ENCODE measurements around the gene SLC39A11.

DNA sequence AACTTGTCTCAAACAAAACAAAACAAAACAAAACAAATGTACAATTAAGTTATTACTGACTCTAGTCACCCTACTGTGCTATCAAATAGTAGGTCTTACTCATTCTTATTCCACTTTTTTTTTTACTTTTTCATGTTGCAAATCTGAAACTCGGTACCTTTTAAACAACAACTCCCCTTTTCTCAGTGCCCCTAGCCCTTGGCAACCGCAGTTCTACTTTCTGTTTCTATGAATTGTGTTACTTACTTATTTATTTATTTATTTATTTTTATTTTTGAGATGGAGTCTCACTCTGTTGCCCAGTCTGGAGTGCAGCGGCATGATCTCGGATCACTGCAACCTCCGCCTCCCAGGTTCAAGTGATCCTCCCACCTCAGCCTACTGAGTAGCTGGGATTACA, 104.0 kb downstream of the SLC39A11 start:
- TF ChIP-seq, protein P1, sequence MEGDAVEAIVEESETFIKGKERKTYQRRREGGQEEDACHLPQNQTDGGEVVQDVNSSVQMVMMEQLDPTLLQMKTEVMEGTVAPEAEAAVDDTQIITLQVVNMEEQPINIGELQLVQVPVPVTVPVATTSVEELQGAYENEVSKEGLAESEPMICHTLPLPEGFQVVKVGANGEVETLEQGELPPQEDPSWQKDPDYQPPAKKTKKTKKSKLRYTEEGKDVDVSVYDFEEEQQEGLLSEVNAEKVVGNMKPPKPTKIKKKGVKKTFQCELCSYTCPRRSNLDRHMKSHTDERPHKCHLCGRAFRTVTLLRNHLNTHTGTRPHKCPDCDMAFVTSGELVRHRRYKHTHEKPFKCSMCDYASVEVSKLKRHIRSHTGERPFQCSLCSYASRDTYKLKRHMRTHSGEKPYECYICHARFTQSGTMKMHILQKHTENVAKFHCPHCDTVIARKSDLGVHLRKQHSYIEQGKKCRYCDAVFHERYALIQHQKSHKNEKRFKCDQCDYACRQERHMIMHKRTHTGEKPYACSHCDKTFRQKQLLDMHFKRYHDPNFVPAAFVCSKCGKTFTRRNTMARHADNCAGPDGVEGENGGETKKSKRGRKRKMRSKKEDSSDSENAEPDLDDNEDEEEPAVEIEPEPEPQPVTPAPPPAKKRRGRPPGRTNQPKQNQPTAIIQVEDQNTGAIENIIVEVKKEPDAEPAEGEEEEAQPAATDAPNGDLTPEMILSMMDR (IDR thresholded peaks at IDR 0.05): no peak
- TF ChIP-seq POLR2A (IDR thresholded peaks at IDR 0.05): no peak
